ENCODE results near the gene THSD7B.

THSD7B gene

GRCh38 chr2:137507237-137507636 lies 741.9 kb downstream of the THSD7B start:
- H2BK120ac ChIP-seq (ENCODE audit: low read depth, low read length) = no peak overlapping the region
- no peaks in the 10 kb centered on the region for H3K4me1 ChIP-seq (ENCODE audit: control insufficient read depth, insufficient read depth, low read depth, low read length)
- no peaks in the 10 kb centered on the region for H3K27me3 ChIP-seq (ENCODE audit: control insufficient read depth in 1 of 2, insufficient read depth in 1 of 2, low read length in 2 of 2)
- H2BK5ac ChIP-seq (ENCODE audit: low read depth, low read length, poor library complexity, severe bottlenecking) = no peak overlapping the region
- no peak overlapping the region for H2BK12ac ChIP-seq (ENCODE audit: low read length in 2 of 2)
- no peak overlapping the region for H4K8ac ChIP-seq (ENCODE audit: low read length)
- DNase-seq = no peak
- no peak overlapping the region for H3K23ac ChIP-seq (ENCODE audit: low read length in 2 of 2)
- no peak overlapping the region for H3K4me2 ChIP-seq (ENCODE audit: low read length, poor library complexity, severe bottlenecking)
- no peak overlapping the region for H4K91ac ChIP-seq (ENCODE audit: low read length)
- H2BK15ac ChIP-seq (ENCODE audit: low read depth, poor library complexity, severe bottlenecking) = no peak overlapping the region
- H3K27ac ChIP-seq (ENCODE audit: low read length, poor library complexity, severe bottlenecking) = no peak overlapping the region
- H3K4ac ChIP-seq (ENCODE audit: low read depth in 1 of 2, low read length in 2 of 2) = no peak overlapping the region
- H3K9me3 ChIP-seq (ENCODE audit: control insufficient read depth, low read length) = no peaks in the 10 kb centered on the region
- H3K79me1 ChIP-seq (replicated peaks; ENCODE audit: low read length, poor library complexity, severe bottlenecking) = no peaks in the 10 kb centered on the region
- H3K14ac ChIP-seq (ENCODE audit: low read length in 2 of 2) = no peak overlapping the region
- H3K4me3 ChIP-seq (ENCODE audit: insufficient read depth in 1 of 2, low read depth in 1 of 2, low read length in 2 of 2) = no peak overlapping the region
- H2AK5ac ChIP-seq (ENCODE audit: low read length, severe bottlenecking) = no peak overlapping the region
- H3K9ac ChIP-seq (ENCODE audit: low read length) = no peak overlapping the region
- H2AFZ ChIP-seq (ENCODE audit: low read depth, low read length) = no peak overlapping the region
- no peaks in the 10 kb centered on the region for H3K36me3 ChIP-seq (ENCODE audit: control insufficient read depth in 1 of 2, insufficient read depth in 2 of 2, low read depth in 1 of 2, low read length in 2 of 2)
- 100% methylated on average over 1 of the region's 2 CpGs for WGBS
- no peak overlapping the region for H3K18ac ChIP-seq (ENCODE audit: low read depth in 1 of 2, low read length in 2 of 2)

GRCh38 chr2:137508739-137509384 lies 743.5 kb downstream of the THSD7B start:
- Histone ChIP-seq H3K36me3 (ENCODE audit: control insufficient read depth in 1 of 2, insufficient read depth in 2 of 2, low read depth in 1 of 2, low read length in 2 of 2) (no peaks in the 10 kb centered on the region), H2BK120ac (ENCODE audit: low read depth, low read length) (no peak overlapping the region), H3K9ac (ENCODE audit: low read length) (no peak overlapping the region), H2BK15ac (ENCODE audit: low read depth, poor library complexity, severe bottlenecking) (no peak overlapping the region), H3K27me3 (ENCODE audit: control insufficient read depth in 1 of 2, insufficient read depth in 1 of 2, low read length in 2 of 2) (no peaks in the 10 kb centered on the region), H3K79me1 (replicated peaks; ENCODE audit: low read length, poor library complexity, severe bottlenecking) (no peaks in the 10 kb centered on the region), H3K27ac (ENCODE audit: low read length, poor library complexity, severe bottlenecking) (no peak overlapping the region), H2BK12ac (ENCODE audit: low read length in 2 of 2) (no peak overlapping the region), H4K8ac (ENCODE audit: low read length) (no peak overlapping the region), H3K4me3 (ENCODE audit: insufficient read depth in 1 of 2, low read depth in 1 of 2, low read length in 2 of 2) (no peak overlapping the region), H3K4me2 (ENCODE audit: low read length, poor library complexity, severe bottlenecking) (no peak overlapping the region), H3K4me1 (ENCODE audit: control insufficient read depth, insufficient read depth, low read depth, low read length) (no peaks in the 10 kb centered on the region), H4K91ac (ENCODE audit: low read length) (no peak overlapping the region), H3K4ac (ENCODE audit: low read depth in 1 of 2, low read length in 2 of 2) (no peak overlapping the region), H2AK5ac (ENCODE audit: low read length, severe bottlenecking) (no peak overlapping the region), H2AFZ (ENCODE audit: low read depth, low read length) (no peak overlapping the region), H3K14ac (ENCODE audit: low read length in 2 of 2) (no peak overlapping the region), H3K9me3 (ENCODE audit: control insufficient read depth, low read length) (no peaks in the 10 kb centered on the region), H2BK5ac (ENCODE audit: low read depth, low read length, poor library complexity, severe bottlenecking) (no peak overlapping the region), H3K18ac (ENCODE audit: low read depth in 1 of 2, low read length in 2 of 2) (no peak overlapping the region), H3K23ac (ENCODE audit: low read length in 2 of 2) (no peak overlapping the region)
- WGBS = 72% methylated on average over 5 of the region's 5 CpGs
- DNase-seq = no peak

GRCh38 chr2:137511526-137511925 lies 746.2 kb downstream of the THSD7B start:
- no peak overlapping the region for H4K8ac ChIP-seq (ENCODE audit: low read length)
- no peaks in the 10 kb centered on the region for H3K4me1 ChIP-seq (ENCODE audit: control insufficient read depth, insufficient read depth, low read depth, low read length)
- no peak overlapping the region for H2AK5ac ChIP-seq (ENCODE audit: low read length, severe bottlenecking)
- H2BK15ac ChIP-seq (ENCODE audit: low read depth, poor library complexity, severe bottlenecking) = no peak overlapping the region
- no peak overlapping the region for H3K4ac ChIP-seq (ENCODE audit: low read depth in 1 of 2, low read length in 2 of 2)
- no CpG with 5 or more reads among the region's 1 CpG for WGBS
- H3K4me3 ChIP-seq (ENCODE audit: insufficient read depth in 1 of 2, low read depth in 1 of 2, low read length in 2 of 2) = no peak overlapping the region
- H3K14ac ChIP-seq (ENCODE audit: low read length in 2 of 2) = no peak overlapping the region
- H2AFZ ChIP-seq (ENCODE audit: low read depth, low read length) = no peak overlapping the region
- H2BK12ac ChIP-seq (ENCODE audit: low read length in 2 of 2) = no peak overlapping the region
- H3K18ac ChIP-seq (ENCODE audit: low read depth in 1 of 2, low read length in 2 of 2) = no peak overlapping the region
- H3K9me3 ChIP-seq (ENCODE audit: control insufficient read depth, low read length) = peaks cover 4% of the 10 kb centered on the region
- no peak overlapping the region for H3K27ac ChIP-seq (ENCODE audit: low read length, poor library complexity, severe bottlenecking)
- no peak overlapping the region for H4K91ac ChIP-seq (ENCODE audit: low read length)
- no peaks in the 10 kb centered on the region for H3K79me1 ChIP-seq (replicated peaks; ENCODE audit: low read length, poor library complexity, severe bottlenecking)
- no peaks in the 10 kb centered on the region for H3K36me3 ChIP-seq (ENCODE audit: control insufficient read depth in 1 of 2, insufficient read depth in 2 of 2, low read depth in 1 of 2, low read length in 2 of 2)
- H2BK5ac ChIP-seq (ENCODE audit: low read depth, low read length, poor library complexity, severe bottlenecking) = no peak overlapping the region
- DNase-seq = no peak
- H3K27me3 ChIP-seq (ENCODE audit: control insufficient read depth in 1 of 2, insufficient read depth in 1 of 2, low read length in 2 of 2) = no peaks in the 10 kb centered on the region
- H3K4me2 ChIP-seq (ENCODE audit: low read length, poor library complexity, severe bottlenecking) = no peak overlapping the region
- H2BK120ac ChIP-seq (ENCODE audit: low read depth, low read length) = no peak overlapping the region
- no peak overlapping the region for H3K9ac ChIP-seq (ENCODE audit: low read length)
- H3K23ac ChIP-seq (ENCODE audit: low read length in 2 of 2) = no peak overlapping the region

- 48% methylated on average over 1 of the region's 2 CpGs for WGBS
Observed at GRCh38 chr2:137521653-137522619, 756.6 kb downstream of the THSD7B start.

More at GRCh38 chr2:137521653-137522619, 756.6 kb downstream of the THSD7B start:
- no peak overlapping the region for H2BK15ac ChIP-seq (ENCODE audit: low read depth, poor library complexity, severe bottlenecking)
- H4K91ac ChIP-seq (ENCODE audit: low read length) = no peak overlapping the region
- H2AK5ac ChIP-seq (ENCODE audit: low read length, severe bottlenecking) = no peak overlapping the region
- no peak overlapping the region for H2BK12ac ChIP-seq (ENCODE audit: low read length in 2 of 2)
- no peak overlapping the region for H2BK5ac ChIP-seq (ENCODE audit: low read depth, low read length, poor library complexity, severe bottlenecking)
- H3K23ac ChIP-seq (ENCODE audit: low read length in 2 of 2) = no peak overlapping the region
- H4K8ac ChIP-seq (ENCODE audit: low read length) = no peak overlapping the region
- no peaks in the 10 kb centered on the region for H3K36me3 ChIP-seq (ENCODE audit: control insufficient read depth in 1 of 2, insufficient read depth in 2 of 2, low read depth in 1 of 2, low read length in 2 of 2)
- no peak overlapping the region for H3K14ac ChIP-seq (ENCODE audit: low read length in 2 of 2)
- no peak overlapping the region for H2AFZ ChIP-seq (ENCODE audit: low read depth, low read length)
- no peak overlapping the region for H3K4ac ChIP-seq (ENCODE audit: low read depth in 1 of 2, low read length in 2 of 2)
- no peak overlapping the region for H3K4me3 ChIP-seq (ENCODE audit: insufficient read depth in 1 of 2, low read depth in 1 of 2, low read length in 2 of 2)
- H3K4me1 ChIP-seq (ENCODE audit: control insufficient read depth, insufficient read depth, low read depth, low read length) = no peaks in the 10 kb centered on the region
- no peak overlapping the region for H3K4me2 ChIP-seq (ENCODE audit: low read length, poor library complexity, severe bottlenecking)
- no peak for DNase-seq
- H2BK120ac ChIP-seq (ENCODE audit: low read depth, low read length) = no peak overlapping the region
- no peak overlapping the region for H3K27ac ChIP-seq (ENCODE audit: low read length, poor library complexity, severe bottlenecking)
- H3K9me3 ChIP-seq (ENCODE audit: control insufficient read depth, low read length) = no peaks in the 10 kb centered on the region
- H3K27me3 ChIP-seq (ENCODE audit: control insufficient read depth in 1 of 2, insufficient read depth in 1 of 2, low read length in 2 of 2) = peaks cover 0 to 5% of the 10 kb centered on the region in 2 experiments
- no peak overlapping the region for H3K9ac ChIP-seq (ENCODE audit: low read length)
- no peaks in the 10 kb centered on the region for H3K79me1 ChIP-seq (replicated peaks; ENCODE audit: low read length, poor library complexity, severe bottlenecking)
- no peak overlapping the region for H3K18ac ChIP-seq (ENCODE audit: low read depth in 1 of 2, low read length in 2 of 2)

All from mesenchymal stem cell (in vitro differentiated cells and primary cell).